ENCODE data around the gene DGKB.

DGKB gene

GRCh38 chr7:14376711-14377110 lies 525.8 kb downstream of the DGKB start:
- DNase-seq, result no peak

GRCh38 chr7:14375998-14376397 lies 526.6 kb downstream of the DGKB start:
- DNase-seq, result no peak

- DNase-seq, result no peak
Observed at GRCh38 chr7:14374336-14374735, 528.2 kb downstream of the DGKB start.

GRCh38 chr7:14368285-14368684 lies 534.3 kb downstream of the DGKB start:
- no peak for DNase-seq

GRCh38 chr7:14351167-14351566 lies 551.4 kb downstream of the DGKB start:
- no peak for DNase-seq

GRCh38 chr7:14341200-14341775 lies 561.3 kb downstream of the DGKB start:
- DNase-seq, result no peak

- DNase-seq, result no peak
Observed at GRCh38 chr7:14340393-14341074, 562.0 kb downstream of the DGKB start.

- no peak for DNase-seq
Observed at GRCh38 chr7:14339861-14340260, 562.7 kb downstream of the DGKB start.

GRCh38 chr7:14336256-14336655 lies 566.3 kb downstream of the DGKB start:
- no peak for DNase-seq

GRCh38 chr7:14332155-14332554 lies 570.4 kb downstream of the DGKB start:
- DNase-seq, result no peak

- no peak for DNase-seq
Observed at GRCh38 chr7:14324767-14325166, 577.8 kb downstream of the DGKB start.

- no peak for DNase-seq
Observed at GRCh38 chr7:14322724-14323123, 579.8 kb downstream of the DGKB start.

GRCh38 chr7:14321947-14322346 lies 580.6 kb downstream of the DGKB start:
- DNase-seq, result no peak

- DNase-seq, result no peak
Observed at GRCh38 chr7:14309432-14309831, 593.1 kb downstream of the DGKB start.

GRCh38 chr7:14305233-14305866 lies 597.2 kb downstream of the DGKB start:
- no peak for DNase-seq

- DNase-seq, result no peak
Observed at GRCh38 chr7:14303536-14303935, 599.0 kb downstream of the DGKB start.

- DNase-seq, result no peak
Observed at GRCh38 chr7:14294637-14295036, 607.9 kb downstream of the DGKB start.

GRCh38 chr7:14293434-14293833 lies 609.1 kb downstream of the DGKB start:
- DNase-seq, result no peak

GRCh38 chr7:14292737-14293136 lies 609.8 kb downstream of the DGKB start:
- DNase-seq, result no peak

- no peak for DNase-seq
Observed at GRCh38 chr7:14289957-14290356, 612.6 kb downstream of the DGKB start.

- no peak for DNase-seq
Observed at GRCh38 chr7:14288701-14289100, 613.9 kb downstream of the DGKB start.

GRCh38 chr7:14287398-14287797 lies 615.2 kb downstream of the DGKB start:
- DNase-seq, result no peak

- no peak for DNase-seq
Observed at GRCh38 chr7:14286036-14286435, 616.5 kb downstream of the DGKB start.
